Endothelial cell (in vitro differentiated cells): Measurements from ENCODE around the gene GABRE. TPM values are rescaled to one million over a fixed set of nuclear protein-coding genes. Genes with fewer than 3 reads are reported as not detected.
"Not testable (repeated sequence)": the region's sequence is repeated elsewhere in the genome, so short reads cannot be mapped to it uniquely, and the experiment has no call there.

Experiments used
- DNase-seq: peaks from one replicate; pipeline ENCODE4 v3.0.0; 2021; ENCODE audit warnings: low spot score
- H3K27ac Mint-ChIP-seq: one replicate; pipeline ENCODE4 v1.8.0; 2021; ENCODE audit warnings: mixed read lengths, inconsistent platforms; ENCODE audit not compliant: unreplicated experiment
- H3K27me3 Mint-ChIP-seq: one replicate; pipeline ENCODE4 v1.8.0; 2021; ENCODE audit warnings: mild to moderate bottlenecking, moderate library complexity, mixed read lengths, inconsistent platforms; ENCODE audit not compliant: unreplicated experiment
- H3K36me3 Mint-ChIP-seq: one replicate; pipeline ENCODE4 v1.8.0; 2021; ENCODE audit warnings: mild to moderate bottlenecking, low read depth, mixed read lengths, inconsistent platforms; ENCODE audit not compliant: unreplicated experiment
- H3K4me1 Mint-ChIP-seq: one replicate; pipeline ENCODE4 v1.8.0; 2021; ENCODE audit warnings: mild to moderate bottlenecking, mixed read lengths, inconsistent platforms; ENCODE audit not compliant: unreplicated experiment
- H3K4me3 Mint-ChIP-seq: one replicate; pipeline ENCODE4 v1.8.0; 2021; ENCODE audit warnings: mild to moderate bottlenecking, mixed read lengths, inconsistent platforms; ENCODE audit not compliant: unreplicated experiment
- H3K9me3 Mint-ChIP-seq: one replicate; pipeline ENCODE4 v1.8.0; 2021; ENCODE audit warnings: mixed read lengths, inconsistent platforms; ENCODE audit not compliant: unreplicated experiment
- CTCF ChIP-seq: fragments of 200-600 bp; sonication (generic); IDR thresholded peaks from one replicate; pipeline ENCODE4 v1.5.0; 2021; ENCODE audit warnings: antibody characterized with exemption; ENCODE audit not compliant: unreplicated experiment
- total RNA-seq: library from RNA; stranded (reverse); fragmentation: NEBNext Ultra II Directional; extraction: Animal tissue kit (Norgen Biotek cat#: 25700); gene quantifications from one replicate; pipeline ENCODE4 v1.2.1, GENCODE V29; 2021; ENCODE audit not compliant: unreplicated experiment

GABRE gene
- total RNA-seq, 1 donor from 2014 or later = 2.0 TPM

- Mint-ChIP-seq H3K4me1 (no peaks in the 10 kb centered on the region), H3K36me3 (no peaks in the 10 kb centered on the region), H3K4me3 (no peak overlapping the region), H3K9me3 (no peaks in the 10 kb centered on the region), H3K27ac (no peak overlapping the region), H3K27me3 (no peaks in the 10 kb centered on the region)
- TF ChIP-seq CTCF = no peak
- no peak for DNase-seq
These were observed 53.9 kb downstream of the GABRE start for GRCh38 chrX:151920530-151920929.

- H3K36me3 Mint-ChIP-seq = no peaks in the 10 kb centered on the region
These were observed 54.4 kb downstream of the GABRE start for GRCh38 chrX:151920101-151920500.

GRCh38 chrX:151919610-151920009 lies 54.9 kb downstream of the GABRE start:
- no peaks in the 10 kb centered on the region for H3K36me3 Mint-ChIP-seq
- no peaks in the 10 kb centered on the region for H3K4me1 Mint-ChIP-seq
- no peaks in the 10 kb centered on the region for H3K27me3 Mint-ChIP-seq
- TF ChIP-seq CTCF = no peak
- H3K4me3 Mint-ChIP-seq = no peak overlapping the region
- DNase-seq = no peak
- H3K9me3 Mint-ChIP-seq = no peaks in the 10 kb centered on the region
- H3K27ac Mint-ChIP-seq = no peak overlapping the region

More at GRCh38 chrX:151920101-151920500, 54.4 kb downstream of the GABRE start:
- H3K4me1 Mint-ChIP-seq = no peaks in the 10 kb centered on the region
- TF ChIP-seq CTCF = no peak
- no peaks in the 10 kb centered on the region for H3K9me3 Mint-ChIP-seq
- H3K4me3 Mint-ChIP-seq = no peak overlapping the region
- no peak for DNase-seq
- no peak overlapping the region for H3K27ac Mint-ChIP-seq
- no peaks in the 10 kb centered on the region for H3K27me3 Mint-ChIP-seq

- not testable (repeated sequence) for H3K27ac Mint-ChIP-seq, H3K9me3 Mint-ChIP-seq
These were observed 55.7 kb downstream of the GABRE start for GRCh38 chrX:151918736-151919135.

GRCh38 chrX:151912780-151913179 lies 61.7 kb downstream of the GABRE start, which contains the start of gene MAGEA4:
TSS of gene MAGEA4 (plus strand) at chrX:151912889. CDS start at chrX:151923665, 10,776 bp downstream.
- Mint-ChIP-seq H3K27me3 (no peaks in the 10 kb centered on the region), H3K27ac (no peak within 1 kb of the TSS), H3K4me1 (no peaks in the 10 kb centered on the region), H3K9me3 (no peaks in the 10 kb centered on the region), H3K36me3 (no peaks in the 10 kb centered on the region), H3K4me3 (no peak within 1 kb of the TSS)
- TF ChIP-seq CTCF = no peak
- DNase-seq = no peak

More at GRCh38 chrX:151918736-151919135, 55.7 kb downstream of the GABRE start:
- not testable (repeated sequence) for DNase-seq, H3K27me3 Mint-ChIP-seq, H3K4me3 Mint-ChIP-seq, H3K36me3 Mint-ChIP-seq, H3K4me1 Mint-ChIP-seq
